Choroid plexus epithelial cell (primary cell): ENCODE results near the gene UQCRQ.

Experiments used
- DNase-seq: peaks from one replicate; pipeline ENCODE4 v3.0.0-alpha.2; 2010; ENCODE audit warnings: low read depth
- H3K4me3 ChIP-seq: 2 replicates; pipeline ENCODE4 v1.5.1; 2011; ENCODE audit warnings: low read depth, mild to moderate bottlenecking, control low read depth, low read length, moderate library complexity
- CTCF ChIP-seq: conservative IDR thresholded peaks from 2 replicates; pipeline ENCODE4 v1.5.1; 2011; ENCODE audit warnings: low read depth, mild to moderate bottlenecking, control low read depth, inconsistent platforms, low read length, moderate library complexity

The UQCRQ gene

GRCh38 chr5:132840896-132841295 is 25.5 kb upstream of the UQCRQ start:
- TF ChIP-seq CTCF, result no peak
- no peak overlapping the region for H3K4me3 ChIP-seq
- no peak for DNase-seq

GRCh38 chr5:132841305-132841704 is 25.1 kb upstream of the UQCRQ start:
- no peak for TF ChIP-seq CTCF
- peak; percentile 35 for DNase-seq
- H3K4me3 ChIP-seq, result no peak overlapping the region

GRCh38 chr5:132848270-132848669 is 18.2 kb upstream of the UQCRQ start:
- no peak for DNase-seq
- TF ChIP-seq CTCF, result no peak
- no peak overlapping the region for H3K4me3 ChIP-seq

GRCh38 chr5:132849347-132849746 is 17.1 kb upstream of the UQCRQ start:
- no peak overlapping the region for H3K4me3 ChIP-seq
- DNase-seq, result no peak
- no peak for TF ChIP-seq CTCF

- no peak for DNase-seq
- no peak for TF ChIP-seq CTCF
- H3K4me3 ChIP-seq, result no peak overlapping the region
These were observed 16.4 kb upstream of the UQCRQ start for GRCh38 chr5:132850066-132850465.

GRCh38 chr5:132853323-132853722 is 13.1 kb upstream of the UQCRQ start:
- no peak overlapping the region for H3K4me3 ChIP-seq
- no peak for DNase-seq
- TF ChIP-seq CTCF, result no peak

GRCh38 chr5:132853790-132854189 is 12.7 kb upstream of the UQCRQ start:
- DNase-seq, result no peak
- TF ChIP-seq CTCF, result no peak
- no peak overlapping the region for H3K4me3 ChIP-seq
